ENCODE data around the gene PDE8A.
"Not testable (repeated sequence)": the region's sequence is repeated elsewhere in the genome, so short reads cannot be mapped to it uniquely, and the experiment has no call there.

PDE8A gene

GRCh38 chr15:84987949-84988624, 6.4 kb downstream of the PDE8A start:
- no peak for DNase-seq (ENCODE audit: extremely low read depth in 1 of 2, low read depth in 1 of 2)

- no peak for DNase-seq (ENCODE audit: extremely low read depth in 1 of 2, low read depth in 1 of 2)
Observed at GRCh38 chr15:84988909-84989644, 7.4 kb downstream of the PDE8A start.

- DNase-seq (ENCODE audit: extremely low read depth in 1 of 2, low read depth in 1 of 2): no peak
Observed at GRCh38 chr15:84990507-84990906, 8.9 kb downstream of the PDE8A start.

DNA sequence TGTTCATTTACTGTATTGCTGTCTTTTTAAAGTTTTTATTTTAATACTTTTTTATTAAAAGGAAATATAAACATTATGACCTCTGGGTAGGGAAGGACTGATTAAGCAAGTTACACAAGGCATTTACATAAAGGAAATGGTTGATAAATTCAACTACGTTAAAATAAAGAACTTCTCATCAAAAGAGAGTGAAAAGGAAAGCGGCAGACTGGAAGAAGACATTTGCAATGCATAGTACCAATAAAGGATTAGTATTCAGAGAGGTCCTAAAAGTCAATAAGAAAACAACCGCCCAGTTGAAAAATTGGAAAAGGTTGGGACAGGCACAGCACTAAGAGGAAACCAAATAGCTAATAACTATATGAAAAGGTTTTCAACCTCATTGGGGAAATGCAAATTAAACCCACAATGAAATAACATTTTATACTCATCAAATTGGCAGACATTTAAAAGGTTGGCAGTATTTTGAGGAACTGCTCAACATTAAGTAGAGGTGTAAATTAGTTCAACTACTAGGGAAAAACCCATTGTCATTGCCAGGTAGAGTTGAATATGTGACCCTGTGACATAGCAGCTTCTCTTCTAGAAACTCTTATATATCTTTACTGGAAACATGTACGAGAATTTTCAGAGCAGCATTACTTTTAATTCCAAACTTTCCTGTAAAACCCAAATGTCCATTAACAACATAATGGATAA, 9.5 kb downstream of the PDE8A start:
- no peak for DNase-seq (ENCODE audit: extremely low read depth in 1 of 2, low read depth in 1 of 2)

GRCh38 chr15:84992157-84992944, 10.7 kb downstream of the PDE8A start:
- no peak for DNase-seq (ENCODE audit: extremely low read depth in 1 of 2, low read depth in 1 of 2)

DNA sequence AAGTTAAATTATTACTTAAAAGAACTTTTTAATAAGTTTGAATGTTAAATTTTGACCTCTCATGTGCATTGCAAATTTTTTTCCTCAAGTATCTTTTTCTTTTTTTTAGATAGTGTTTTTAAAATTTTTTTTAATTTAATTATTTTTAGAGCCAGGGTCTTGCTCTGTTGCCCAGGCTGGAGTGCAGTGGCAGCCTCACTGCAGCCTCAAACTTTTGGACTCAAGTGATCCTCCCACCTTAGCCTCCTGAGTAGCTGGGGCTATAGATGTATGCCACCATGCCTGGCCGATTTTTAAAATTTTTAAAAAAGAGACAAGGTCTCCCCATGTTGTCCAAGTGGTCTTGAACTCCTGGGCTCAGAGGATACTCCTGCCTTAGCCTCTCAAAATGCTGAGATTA, 14.4 kb downstream of the PDE8A start:
- DNase-seq (ENCODE audit: extremely low read depth in 1 of 2, low read depth in 1 of 2): no peak

GRCh38 chr15:84996714-84997113, 15.1 kb downstream of the PDE8A start:
- not testable (repeated sequence) for DNase-seq (ENCODE audit: extremely low read depth in 1 of 2, low read depth in 1 of 2)

GRCh38 chr15:84997214-84997613, 15.6 kb downstream of the PDE8A start:
- DNase-seq (ENCODE audit: extremely low read depth in 1 of 2, low read depth in 1 of 2): not testable (repeated sequence)

DNA sequence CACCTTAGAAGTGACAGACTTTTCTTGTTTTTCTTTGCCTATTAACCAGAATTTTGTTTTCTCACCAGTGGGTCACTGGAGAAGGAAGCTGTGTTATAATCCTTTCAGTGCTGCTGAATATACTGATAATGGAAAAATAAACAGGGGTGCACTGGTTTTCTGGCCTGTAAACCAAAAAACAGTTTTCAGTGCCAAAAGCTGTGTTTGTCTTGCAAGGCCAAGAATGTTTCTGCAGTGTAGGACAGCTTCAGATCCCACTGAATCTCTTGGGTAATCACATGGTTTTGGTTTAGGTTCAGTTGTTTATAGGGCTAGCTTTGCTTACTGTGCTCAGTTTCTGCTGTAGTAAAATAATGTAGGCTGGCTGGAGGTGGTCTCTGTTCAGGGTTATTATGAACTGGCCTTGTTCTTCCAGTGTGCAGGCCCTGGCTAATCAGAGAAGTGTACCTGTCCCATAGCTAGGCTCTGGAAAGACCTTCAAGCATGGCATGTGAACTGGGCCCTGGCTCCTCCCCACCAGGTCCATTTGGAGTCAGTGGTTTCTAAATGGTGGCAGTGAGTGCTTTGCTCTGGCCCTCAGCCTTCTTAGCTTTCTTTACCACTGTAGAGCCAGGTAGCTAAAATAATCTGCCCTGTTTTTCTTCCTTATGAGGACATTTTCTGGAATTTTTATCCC, 18.7 kb downstream of the PDE8A start:
- no peak for DNase-seq (ENCODE audit: extremely low read depth in 1 of 2, low read depth in 1 of 2)

GRCh38 chr15:85000937-85001336, 19.3 kb downstream of the PDE8A start:
- no peak for DNase-seq (ENCODE audit: extremely low read depth in 1 of 2, low read depth in 1 of 2)

DNA sequence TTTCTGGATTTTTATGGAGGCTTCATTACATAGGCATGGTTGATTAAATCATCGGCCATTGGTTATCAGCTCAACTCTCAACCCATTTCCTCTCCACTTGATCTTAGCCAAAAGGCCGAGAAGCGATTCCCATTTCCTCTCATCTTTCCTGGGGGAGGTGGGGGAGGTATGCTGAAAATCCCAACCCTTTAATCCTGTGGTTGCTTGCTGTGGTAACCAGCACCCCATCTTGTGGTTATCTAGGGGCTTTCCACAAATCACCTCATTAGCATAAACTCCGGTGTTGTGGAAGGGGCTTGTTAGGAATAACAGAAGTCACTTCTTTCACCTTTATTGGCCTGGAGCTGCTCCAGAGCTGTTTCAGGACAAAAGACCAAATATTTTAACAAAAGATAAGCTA, 20.9 kb downstream of the PDE8A start:
- DNase-seq (ENCODE audit: extremely low read depth in 1 of 2, low read depth in 1 of 2): no peak

- DNase-seq (ENCODE audit: extremely low read depth in 1 of 2, low read depth in 1 of 2): no peak
Observed at GRCh38 chr15:85003593-85004312, 22.1 kb downstream of the PDE8A start.

- DNase-seq (ENCODE audit: extremely low read depth in 1 of 2, low read depth in 1 of 2): no peak
Observed at GRCh38 chr15:85004550-85004949, 22.9 kb downstream of the PDE8A start.

DNA sequence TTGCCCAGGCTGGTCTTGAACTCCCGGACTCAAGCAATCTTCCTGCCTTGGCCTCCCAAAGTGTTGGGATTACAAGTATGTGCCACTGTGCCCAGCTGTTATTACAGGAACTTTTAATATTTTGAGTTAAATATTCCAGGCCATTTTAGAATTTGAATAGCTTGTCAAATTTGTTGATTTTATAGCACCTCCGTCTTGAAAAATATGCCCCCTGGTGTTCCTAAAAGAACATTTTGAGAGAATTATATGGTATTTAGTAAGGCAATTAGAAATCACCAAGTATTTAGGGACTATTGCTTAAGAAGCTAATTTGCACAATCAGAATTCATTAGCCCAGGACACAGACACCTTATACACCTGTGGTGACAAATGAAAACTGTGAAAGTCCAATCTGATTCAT, 23.7 kb downstream of the PDE8A start:
- no peak for DNase-seq (ENCODE audit: extremely low read depth in 1 of 2, low read depth in 1 of 2)

DNA sequence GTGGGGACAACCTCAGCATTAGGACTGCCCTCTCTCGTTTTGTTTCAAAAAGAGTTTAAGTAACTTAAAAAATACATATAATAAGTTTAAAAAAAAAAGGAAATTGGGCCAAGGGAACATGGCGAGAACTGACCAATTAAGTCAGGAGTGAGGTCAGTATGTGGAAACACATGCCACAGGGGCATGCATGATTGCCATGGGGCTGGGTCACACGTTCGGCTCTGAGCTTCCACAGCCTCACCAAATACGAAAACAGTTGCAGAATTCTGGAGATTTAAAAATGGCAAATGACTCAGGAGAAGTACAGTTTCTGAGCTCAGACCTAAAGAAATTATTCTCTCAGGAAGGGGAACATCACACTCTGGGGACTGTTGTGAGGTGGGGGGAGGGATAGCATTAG, 24.1 kb downstream of the PDE8A start:
- DNase-seq (ENCODE audit: extremely low read depth in 1 of 2, low read depth in 1 of 2): no peak

- DNase-seq (ENCODE audit: extremely low read depth in 1 of 2, low read depth in 1 of 2): no peak
Observed at GRCh38 chr15:85006201-85006600, 24.5 kb downstream of the PDE8A start.

GRCh38 chr15:85006655-85007054, 25.0 kb downstream of the PDE8A start:
- DNase-seq (ENCODE audit: extremely low read depth in 1 of 2, low read depth in 1 of 2): no peak

- DNase-seq (ENCODE audit: extremely low read depth in 1 of 2, low read depth in 1 of 2): no peak
Observed at GRCh38 chr15:85007137-85007536, 25.5 kb downstream of the PDE8A start.

- no peak for DNase-seq (ENCODE audit: extremely low read depth in 1 of 2, low read depth in 1 of 2)
Observed at GRCh38 chr15:85007741-85008397, 26.2 kb downstream of the PDE8A start.
